HCT116 (cell line): ENCODE data around the gene HSH2D. TPM values are rescaled to one million over a fixed set of nuclear protein-coding genes. Genes with fewer than 3 reads are reported as not detected.
A peak's percentile ranks its signal among the peaks of the same experiment; 100 is the strongest.

Experiments
- ATAC-seq: fragments of 200-7000 bp; cut with Tn5 transposase; 2 replicates; pipeline ENCODE4 v1.9.1; 2020; ENCODE audit warnings: mild to moderate bottlenecking, moderate library complexity
- BruUV-seq: library from RNA; stranded (reverse); fragments of 400-500 nt; replicated peaks from 2 replicates; lab custom pipeline; 2021; lab: Mats Ljungman, UMichigan
- CTCF ChIA-PET: fragments of 300-600 bp; sonication (Branson Sonifier 250); formaldehyde crosslinking; loops from one replicate; lab custom pipeline; 2021; ENCODE audit warnings: antibody characterized with exemption; lab: Charles Lee
- POLR2A ChIA-PET: fragments of 300-600, 350-600 bp; sonication (Branson Sonifier 250); formaldehyde crosslinking; loops from one replicate; lab custom pipeline; 2021; ENCODE audit warnings: antibody characterized with exemption; lab: Charles Lee
- RAD21 ChIA-PET, 2 experiments: fragments of 300-600 bp; sonication (Branson Sonifier 250); formaldehyde crosslinking; loops; one replicate each; lab custom pipeline; 2023; ENCODE audit warnings: low total read pairs in 2 of 2; ENCODE audit not compliant: uncharacterized antibody in 2 of 2, unreplicated experiment in 2 of 2, low non-redundant PET in 1 of 2; lab: Charles Lee
- DNase-seq: peaks from one replicate; pipeline ENCODE4 v3.0.0-alpha.2; 2010; ENCODE audit warnings: low read depth, low spot score
- H2AFZ ChIP-seq: fragments of 200-600 bp; shearing (Covaris generic), sonication (generic); 2 replicates; pipeline ENCODE4 v1.6.1; 2017; ENCODE audit warnings: low read depth, mixed run types, mixed read lengths, antibody characterized with exemption, low read length; ENCODE audit not compliant: poor library complexity, severe bottlenecking
- H3K27ac ChIP-seq: 2 replicates; pipeline ENCODE4 v1.5.1; 2012; ENCODE audit warnings: low read depth, low read length
- H3K27me3 ChIP-seq: fragments of 200-600 bp; sonication (generic); 2 replicates; pipeline ENCODE4 v1.6.1; 2016; ENCODE audit warnings: mixed run types, low read length, mixed read lengths; ENCODE audit not compliant: insufficient read depth
- H3K36me3 ChIP-seq, 2 experiments: fragments of 200-500 bp in 1 of 2; fragments of 200-600 bp in 1 of 2; sonication (Bioruptor generic) in 1 of 2; sonication (generic) in 1 of 2; 2 replicates each; pipeline versions ENCODE4 v1.5.1 to v1.6.1; 2014 to 2016; ENCODE audit warnings: low read length in 2 of 2, inconsistent platforms in 1 of 2, mixed read lengths in 1 of 2, mixed run types in 1 of 2; ENCODE audit not compliant: insufficient read depth in 2 of 2, control insufficient read depth in 1 of 2
- H3K4me1 ChIP-seq, 2 experiments: fragments of 200-600 bp in 1 of 2; sonication (generic) in 1 of 2; 2 replicates each; pipeline versions ENCODE4 v1.5.1 to v1.6.1; 2012 to 2017; ENCODE audit warnings: low read length in 2 of 2, inconsistent platforms in 1 of 2, mild to moderate bottlenecking in 1 of 2, mixed read lengths in 1 of 2, mixed run types in 1 of 2, moderate library complexity in 1 of 2; ENCODE audit not compliant: insufficient read depth in 2 of 2, control insufficient read depth in 1 of 2
- H3K4me2 ChIP-seq: fragments of 200-600 bp; sonication (generic); 2 replicates; pipeline ENCODE4 v1.6.1; 2017; ENCODE audit warnings: mixed run types, low read length, mixed read lengths
- H3K4me3 ChIP-seq, 2 experiments: fragments of 200-600 bp in 1 of 2; sonication (generic) in 1 of 2; replicated peaks in 1 of 2; 2 replicates each; pipeline ENCODE4 v1.5.1; 2011 to 2016; ENCODE audit warnings: low read length in 2 of 2, control low read depth in 1 of 2, low read depth in 1 of 2, mild to moderate bottlenecking in 1 of 2, mixed read lengths in 1 of 2, mixed run types in 1 of 2
- H3K79me2 ChIP-seq: fragments of 200-600 bp; sonication (generic); 2 replicates; pipeline ENCODE4 v1.6.1; 2017; ENCODE audit warnings: mild to moderate bottlenecking, mixed run types, low read length, moderate library complexity, mixed read lengths; ENCODE audit not compliant: insufficient read depth
- H3K9ac ChIP-seq: fragments of 200-600 bp; sonication (generic); 2 replicates; pipeline ENCODE4 v1.6.1; 2016; ENCODE audit warnings: low read length, mixed read lengths
- H3K9me2 ChIP-seq: fragments of 200-600 bp; sonication (generic), shearing (Covaris generic); 2 replicates; pipeline ENCODE4 v1.6.1; 2017; ENCODE audit warnings: mixed run types, mild to moderate bottlenecking, moderate library complexity; ENCODE audit not compliant: insufficient read depth
- H3K9me3 ChIP-seq, 2 experiments: fragments of 200-500 bp in 1 of 2; fragments of 200-600 bp in 1 of 2; sonication (Bioruptor generic) in 1 of 2; sonication (generic) in 1 of 2; 2 replicates each; pipeline ENCODE4 v1.6.1; 2014 to 2017; ENCODE audit warnings: low read length in 2 of 2, mixed read lengths in 2 of 2, inconsistent platforms in 1 of 2, low read depth in 1 of 2, mild to moderate bottlenecking in 1 of 2, mixed run types in 1 of 2, moderate library complexity in 1 of 2; ENCODE audit not compliant: control insufficient read depth in 1 of 2, insufficient read depth in 1 of 2
- H4K20me1 ChIP-seq: fragments of 200-600 bp; sonication (generic), shearing (Covaris generic); 2 replicates; pipeline ENCODE4 v1.6.1; 2017; ENCODE audit warnings: mixed run types, mild to moderate bottlenecking, moderate library complexity; ENCODE audit not compliant: insufficient read depth
- CEBPB ChIP-seq: IDR thresholded peaks from 2 replicates; pipeline ENCODE4 v1.6.1; 2012; ENCODE audit warnings: low read depth
- EGR1 ChIP-seq: IDR thresholded peaks from 2 replicates; pipeline ENCODE4 v1.6.1; 2012; ENCODE audit warnings: low read depth
- FOSL1 ChIP-seq: IDR thresholded peaks from 2 replicates; pipeline ENCODE4 v1.6.1; 2012; ENCODE audit warnings: low read depth
- JUND ChIP-seq: IDR thresholded peaks from 2 replicates; pipeline ENCODE4 v1.6.1; 2012
- RAD21 ChIP-seq: IDR thresholded peaks from 2 replicates; pipeline ENCODE4 v1.6.1; 2012; ENCODE audit warnings: low read depth, mild to moderate bottlenecking
- SIN3A ChIP-seq: IDR thresholded peaks from 2 replicates; pipeline ENCODE4 v1.6.1; 2012; ENCODE audit warnings: low read depth
- SP1 ChIP-seq: IDR thresholded peaks from 2 replicates; pipeline ENCODE4 v1.6.1; 2012; ENCODE audit warnings: low read depth
- SRF ChIP-seq: IDR thresholded peaks from 2 replicates; pipeline ENCODE4 v1.6.1; 2012; ENCODE audit warnings: low read depth
- TCF7L2 ChIP-seq: IDR thresholded peaks from 2 replicates; pipeline ENCODE4 v1.7.0; 2011; ENCODE audit warnings: borderline replicate concordance, inconsistent platforms; ENCODE audit not compliant: insufficient read depth, insufficient read length; ENCODE audit errors: extremely low read depth
- ZNF274 ChIP-seq: fragments of 200-500 bp; sonication (Bioruptor generic); IDR thresholded peaks from 2 replicates; pipeline ENCODE4 v1.6.1; 2014; ENCODE audit warnings: mild to moderate bottlenecking, low read depth, low read length, inconsistent platforms
- intact Hi-C: fragments of 100-400 bp; cut with micrococcal nuclease; formaldehyde crosslinking; loops from 2 replicates; pipeline ENCODE4 v1.10.0; 2022
- total RNA-seq: library from RNA; stranded (reverse); gene quantifications from one replicate; pipeline ENCODE4 v1.2.1, GENCODE V29; 2021; ENCODE audit not compliant: unreplicated experiment
- TF ChIP-seq, protein P1 (sequence below): IDR thresholded peaks from 2 replicates; pipeline ENCODE4 v1.6.1; 2012
- TF ChIP-seq, protein P2 (sequence below): IDR thresholded peaks from 2 replicates; pipeline ENCODE4 v1.6.1; 2012; ENCODE audit warnings: low read depth
- TF ChIP-seq, protein P3 (sequence below): IDR thresholded peaks from 2 replicates; pipeline ENCODE4 v1.6.1; 2012

HSH2D gene
- total RNA-seq, 1 experiment from 2014 or later, result 21.4 TPM

DNA sequence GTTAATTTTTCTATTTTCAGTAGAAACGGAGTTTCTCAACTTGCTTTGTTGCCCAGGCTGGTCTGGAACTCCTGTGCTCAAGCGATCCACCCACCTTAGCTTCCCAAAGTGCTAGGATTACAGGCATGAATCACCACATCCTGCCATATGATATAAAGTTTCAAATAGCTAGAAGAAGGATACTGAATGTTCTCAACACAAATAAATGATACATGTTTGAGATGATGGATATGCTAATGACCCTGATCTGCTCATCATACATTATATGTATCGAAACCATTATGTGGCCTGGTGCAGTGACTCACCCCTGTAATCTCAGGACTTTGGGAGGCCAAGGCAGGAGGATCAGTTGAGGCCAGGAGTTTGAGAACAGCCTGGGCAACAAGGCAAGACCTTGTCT, 18.4 kb downstream of the HSH2D start:
- Histone ChIP-seq H3K36me3 (no peaks in the 10 kb centered on the region), H3K79me2 (no peaks in the 10 kb centered on the region), H3K4me1 (peaks cover 45 to 59% of the 10 kb centered on the region in 2 experiments), H3K9me3 (no peaks in the 10 kb centered on the region), H3K9me2 (no peaks in the 10 kb centered on the region), H3K4me3 (peak overlapping the region in 1 of 2 experiments; percentile 44; a peak in 2 of 4 replicates), H3K9ac (peak overlapping the region; percentile 50), H3K27ac (peak overlapping the region; percentile 79), H3K4me2 (peak overlapping the region; percentile 74), H2AFZ (no peak overlapping the region), H3K27me3 (no peaks in the 10 kb centered on the region), H4K20me1 (no peaks in the 10 kb centered on the region)
- BruUV-seq, result no TSS peak
- ATAC-seq (peak; percentile 21), DNase-seq (peak; percentile 65)
- ChIA-PET CTCF (interaction anchor here (1.2 kb wide), 1 partner anchor 20 kb away, joined by 3 read pairs; no protein-coding TSS in a partner anchor), RAD21 (interaction anchor here in 1 of 2 experiments (0.7 to 1.2 kb wide), 3 partner anchors 18 to 121 kb away, joined by 3 to 7 read pairs (median 5); partner anchors contain the start of gene HSH2D), POLR2A (interaction anchor here (0.6 to 1.6 kb wide), 11 partner anchors 13 to 105 kb away, joined by 3 to 9 read pairs (median 4); partner anchors contain the start of genes FAM32A and HSH2D)
- TF ChIP-seq CEBPB (peak; percentile 37; the same call in 1 of the 2 replicates), EGR1 (peak; percentile 61), ZNF274 (no peak), RAD21 (no peak), SP1 (peak; percentile 71), SRF (no peak; the same call in 1 of the 2 replicates), JUND (peak; percentile 76), FOSL1 (peak; percentile 64)
- TF ChIP-seq, protein P1, sequence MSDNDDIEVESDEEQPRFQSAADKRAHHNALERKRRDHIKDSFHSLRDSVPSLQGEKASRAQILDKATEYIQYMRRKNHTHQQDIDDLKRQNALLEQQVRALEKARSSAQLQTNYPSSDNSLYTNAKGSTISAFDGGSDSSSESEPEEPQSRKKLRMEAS, result peak; percentile 64
- intact Hi-C loops, result loop anchor here (2.0 kb wide), 1 partner anchor 51 kb away; the partner anchor contains the start of gene RAB8A

DNA sequence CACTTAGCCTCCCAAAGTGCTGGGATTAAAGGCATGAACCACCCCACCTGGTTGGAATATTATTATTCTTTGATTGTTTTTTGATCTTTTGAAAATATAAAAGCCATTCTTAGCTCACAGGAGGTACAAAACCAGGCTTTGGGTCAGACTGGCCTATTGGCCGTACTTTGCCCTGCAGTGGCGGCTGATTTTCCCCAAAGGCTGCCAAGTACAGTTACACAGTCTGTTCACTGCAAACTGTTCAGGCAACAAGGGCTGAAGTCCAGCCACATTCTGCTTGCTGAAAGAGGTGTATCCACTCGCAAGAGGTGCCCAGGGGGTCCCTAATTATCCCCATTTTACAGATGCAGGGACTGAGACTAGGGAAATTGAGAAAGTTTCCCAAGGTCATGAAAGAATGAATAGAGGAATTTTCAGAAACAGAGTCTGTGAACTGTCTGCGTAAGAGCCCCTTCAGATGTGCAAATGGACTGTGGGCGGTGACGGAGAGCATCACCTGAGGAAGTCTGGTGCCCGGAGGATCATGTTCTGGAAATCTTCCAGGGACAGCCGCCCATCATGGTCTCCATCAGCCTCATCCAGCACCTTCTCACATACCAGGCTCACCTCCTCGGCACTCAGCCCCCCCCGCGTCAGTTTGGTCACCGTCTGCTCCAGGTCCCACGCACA, 20.9 kb downstream of the HSH2D start:
- POLR2A ChIA-PET, result interaction anchor here (1.7 kb wide), 1 partner anchor 21 kb away, joined by 4 read pairs; the partner anchor contains the start of gene FAM32A
- ATAC-seq, result no peak

More for the DNA sequence above, 20.9 kb downstream of the HSH2D start:
- H2AFZ ChIP-seq, result peak overlapping the region; percentile 76
- DNase-seq, result no peak
- no peaks in the 10 kb centered on the region for H3K79me2 ChIP-seq
- no peaks in the 10 kb centered on the region for H3K27me3 ChIP-seq
- H4K20me1 ChIP-seq, result no peaks in the 10 kb centered on the region
- no peaks in the 10 kb centered on the region; a peak in 1 of 4 replicates for H3K9me3 ChIP-seq
- BruUV-seq, result no TSS peak
- H3K4me2 ChIP-seq, result peak overlapping the region; percentile 3
- CTCF ChIA-PET, result no interaction called here
- no peaks in the 10 kb centered on the region for H3K36me3 ChIP-seq
- TF ChIP-seq RAD21, result no peak
- TF ChIP-seq, protein P1, result no peak
- TF ChIP-seq TCF7L2, result no peak
- TF ChIP-seq JUND, result no peak
- TF ChIP-seq SIN3A, result no peak
- TF ChIP-seq, protein P2, sequence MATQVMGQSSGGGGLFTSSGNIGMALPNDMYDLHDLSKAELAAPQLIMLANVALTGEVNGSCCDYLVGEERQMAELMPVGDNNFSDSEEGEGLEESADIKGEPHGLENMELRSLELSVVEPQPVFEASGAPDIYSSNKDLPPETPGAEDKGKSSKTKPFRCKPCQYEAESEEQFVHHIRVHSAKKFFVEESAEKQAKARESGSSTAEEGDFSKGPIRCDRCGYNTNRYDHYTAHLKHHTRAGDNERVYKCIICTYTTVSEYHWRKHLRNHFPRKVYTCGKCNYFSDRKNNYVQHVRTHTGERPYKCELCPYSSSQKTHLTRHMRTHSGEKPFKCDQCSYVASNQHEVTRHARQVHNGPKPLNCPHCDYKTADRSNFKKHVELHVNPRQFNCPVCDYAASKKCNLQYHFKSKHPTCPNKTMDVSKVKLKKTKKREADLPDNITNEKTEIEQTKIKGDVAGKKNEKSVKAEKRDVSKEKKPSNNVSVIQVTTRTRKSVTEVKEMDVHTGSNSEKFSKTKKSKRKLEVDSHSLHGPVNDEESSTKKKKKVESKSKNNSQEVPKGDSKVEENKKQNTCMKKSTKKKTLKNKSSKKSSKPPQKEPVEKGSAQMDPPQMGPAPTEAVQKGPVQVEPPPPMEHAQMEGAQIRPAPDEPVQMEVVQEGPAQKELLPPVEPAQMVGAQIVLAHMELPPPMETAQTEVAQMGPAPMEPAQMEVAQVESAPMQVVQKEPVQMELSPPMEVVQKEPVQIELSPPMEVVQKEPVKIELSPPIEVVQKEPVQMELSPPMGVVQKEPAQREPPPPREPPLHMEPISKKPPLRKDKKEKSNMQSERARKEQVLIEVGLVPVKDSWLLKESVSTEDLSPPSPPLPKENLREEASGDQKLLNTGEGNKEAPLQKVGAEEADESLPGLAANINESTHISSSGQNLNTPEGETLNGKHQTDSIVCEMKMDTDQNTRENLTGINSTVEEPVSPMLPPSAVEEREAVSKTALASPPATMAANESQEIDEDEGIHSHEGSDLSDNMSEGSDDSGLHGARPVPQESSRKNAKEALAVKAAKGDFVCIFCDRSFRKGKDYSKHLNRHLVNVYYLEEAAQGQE, result no peak
- TF ChIP-seq FOSL1, result no peak
- TF ChIP-seq, protein P3, sequence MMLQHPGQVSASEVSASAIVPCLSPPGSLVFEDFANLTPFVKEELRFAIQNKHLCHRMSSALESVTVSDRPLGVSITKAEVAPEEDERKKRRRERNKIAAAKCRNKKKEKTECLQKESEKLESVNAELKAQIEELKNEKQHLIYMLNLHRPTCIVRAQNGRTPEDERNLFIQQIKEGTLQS, result no peak
- peaks cover 42 to 54% of the 10 kb centered on the region in 2 experiments for H3K4me1 ChIP-seq
- H3K9me2 ChIP-seq, result no peaks in the 10 kb centered on the region
- RAD21 ChIA-PET, result no interaction called here
- intact Hi-C loops, result no loop called here
- 0 out of 2 replicates have a peak overlapping the region, but pooled peaks have one; percentile 13 for H3K27ac ChIP-seq
- no peak overlapping the region for H3K4me3 ChIP-seq
- no peak overlapping the region for H3K9ac ChIP-seq
